ENCODE data around the gene RASSF3. TPM values are rescaled to one million over a fixed set of nuclear protein-coding genes. Genes with fewer than 3 reads are reported as not detected.

The RASSF3 gene
- total and polyA plus RNA-seq, 2 experiments from 2014 or later, result 20.6 to 39.6 TPM

DNA sequence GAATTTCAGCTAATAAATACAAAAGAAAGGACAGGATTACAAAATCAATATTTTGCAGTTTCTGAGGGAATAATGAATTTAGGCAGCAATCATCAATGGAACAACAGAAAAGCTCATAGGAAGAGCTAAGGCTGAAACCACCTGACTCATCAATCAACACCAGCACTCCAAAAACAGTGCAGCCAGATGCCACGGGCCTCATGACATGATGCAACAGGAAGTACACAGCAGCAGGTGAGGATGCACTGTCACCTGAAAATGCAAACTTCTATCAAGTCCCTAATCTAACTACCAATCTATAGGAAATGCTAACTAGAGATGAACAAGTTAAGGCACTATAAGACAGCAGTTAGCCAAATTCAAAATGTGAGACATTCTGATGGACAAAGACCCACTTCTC lies 127.2 kb downstream of the RASSF3 start (continued):
- TF ChIP-seq, protein P1, sequence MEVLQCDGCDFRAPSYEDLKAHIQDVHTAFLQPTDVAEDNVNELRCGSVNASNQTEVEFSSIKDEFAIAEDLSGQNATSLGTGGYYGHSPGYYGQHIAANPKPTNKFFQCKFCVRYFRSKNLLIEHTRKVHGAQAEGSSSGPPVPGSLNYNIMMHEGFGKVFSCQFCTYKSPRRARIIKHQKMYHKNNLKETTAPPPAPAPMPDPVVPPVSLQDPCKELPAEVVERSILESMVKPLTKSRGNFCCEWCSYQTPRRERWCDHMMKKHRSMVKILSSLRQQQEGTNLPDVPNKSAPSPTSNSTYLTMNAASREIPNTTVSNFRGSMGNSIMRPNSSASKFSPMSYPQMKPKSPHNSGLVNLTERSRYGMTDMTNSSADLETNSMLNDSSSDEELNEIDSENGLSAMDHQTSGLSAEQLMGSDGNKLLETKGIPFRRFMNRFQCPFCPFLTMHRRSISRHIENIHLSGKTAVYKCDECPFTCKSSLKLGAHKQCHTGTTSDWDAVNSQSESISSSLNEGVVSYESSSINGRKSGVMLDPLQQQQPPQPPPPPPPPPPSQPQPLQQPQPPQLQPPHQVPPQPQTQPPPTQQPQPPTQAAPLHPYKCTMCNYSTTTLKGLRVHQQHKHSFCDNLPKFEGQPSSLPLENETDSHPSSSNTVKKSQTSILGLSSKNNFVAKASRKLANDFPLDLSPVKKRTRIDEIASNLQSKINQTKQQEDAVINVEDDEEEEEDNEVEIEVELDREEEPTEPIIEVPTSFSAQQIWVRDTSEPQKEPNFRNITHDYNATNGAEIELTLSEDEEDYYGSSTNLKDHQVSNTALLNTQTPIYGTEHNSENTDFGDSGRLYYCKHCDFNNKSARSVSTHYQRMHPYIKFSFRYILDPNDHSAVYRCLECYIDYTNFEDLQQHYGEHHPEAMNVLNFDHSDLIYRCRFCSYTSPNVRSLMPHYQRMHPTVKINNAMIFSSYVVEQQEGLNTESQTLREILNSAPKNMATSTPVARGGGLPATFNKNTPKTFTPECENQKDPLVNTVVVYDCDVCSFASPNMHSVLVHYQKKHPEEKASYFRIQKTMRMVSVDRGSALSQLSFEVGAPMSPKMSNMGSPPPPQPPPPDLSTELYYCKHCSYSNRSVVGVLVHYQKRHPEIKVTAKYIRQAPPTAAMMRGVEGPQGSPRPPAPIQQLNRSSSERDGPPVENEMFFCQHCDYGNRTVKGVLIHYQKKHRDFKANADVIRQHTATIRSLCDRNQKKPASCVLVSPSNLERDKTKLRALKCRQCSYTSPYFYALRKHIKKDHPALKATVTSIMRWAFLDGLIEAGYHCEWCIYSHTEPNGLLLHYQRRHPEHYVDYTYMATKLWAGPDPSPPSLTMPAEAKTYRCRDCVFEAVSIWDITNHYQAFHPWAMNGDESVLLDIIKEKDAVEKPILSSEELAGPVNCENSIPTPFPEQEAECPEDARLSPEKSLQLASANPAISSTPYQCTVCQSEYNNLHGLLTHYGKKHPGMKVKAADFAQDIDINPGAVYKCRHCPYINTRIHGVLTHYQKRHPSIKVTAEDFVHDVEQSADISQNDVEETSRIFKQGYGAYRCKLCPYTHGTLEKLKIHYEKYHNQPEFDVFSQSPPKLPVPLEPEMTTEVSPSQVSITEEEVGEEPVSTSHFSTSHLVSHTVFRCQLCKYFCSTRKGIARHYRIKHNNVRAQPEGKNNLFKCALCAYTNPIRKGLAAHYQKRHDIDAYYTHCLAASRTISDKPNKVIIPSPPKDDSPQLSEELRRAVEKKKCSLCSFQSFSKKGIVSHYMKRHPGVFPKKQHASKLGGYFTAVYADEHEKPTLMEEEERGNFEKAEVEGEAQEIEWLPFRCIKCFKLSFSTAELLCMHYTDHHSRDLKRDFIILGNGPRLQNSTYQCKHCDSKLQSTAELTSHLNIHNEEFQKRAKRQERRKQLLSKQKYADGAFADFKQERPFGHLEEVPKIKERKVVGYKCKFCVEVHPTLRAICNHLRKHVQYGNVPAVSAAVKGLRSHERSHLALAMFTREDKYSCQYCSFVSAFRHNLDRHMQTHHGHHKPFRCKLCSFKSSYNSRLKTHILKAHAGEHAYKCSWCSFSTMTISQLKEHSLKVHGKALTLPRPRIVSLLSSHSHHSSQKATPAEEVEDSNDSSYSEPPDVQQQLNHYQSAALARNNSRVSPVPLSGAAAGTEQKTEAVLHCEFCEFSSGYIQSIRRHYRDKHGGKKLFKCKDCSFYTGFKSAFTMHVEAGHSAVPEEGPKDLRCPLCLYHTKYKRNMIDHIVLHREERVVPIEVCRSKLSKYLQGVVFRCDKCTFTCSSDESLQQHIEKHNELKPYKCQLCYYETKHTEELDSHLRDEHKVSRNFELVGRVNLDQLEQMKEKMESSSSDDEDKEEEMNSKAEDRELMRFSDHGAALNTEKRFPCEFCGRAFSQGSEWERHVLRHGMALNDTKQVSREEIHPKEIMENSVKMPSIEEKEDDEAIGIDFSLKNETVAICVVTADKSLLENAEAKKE (CRISPR knock-in tag; IDR thresholded peaks at IDR 0.05), result no peak
- TF ChIP-seq POLR2AphosphoS5 (IDR thresholded peaks at IDR 0.05; ENCODE audit: low read depth) (no peak), EZH2 (IDR thresholded peaks at IDR 0.05; ENCODE audit: low read depth, unreplicated experiment) (no peak)

- peaks cover 4% of the 10 kb centered on the region; the same call in 2 of the 3 replicates for H3K4me1 Mint-ChIP-seq
- H3K9me3 Mint-ChIP-seq, result no peaks in the 10 kb centered on the region; the same call in 2 of the 3 replicates
- Histone ChIP-seq H3K79me2 (replicated peaks; ENCODE audit: insufficient read depth) (no peaks in the 10 kb centered on the region), H3K9me2 (ENCODE audit: insufficient read depth) (no peaks in the 10 kb centered on the region), H3F3A (replicated peaks; ENCODE audit: low read depth) (no peaks in the 10 kb centered on the region), H3K27ac (ENCODE audit: low read depth) (no peak overlapping the region), H4K20me1 (replicated peaks; ENCODE audit: insufficient read depth) (no peaks in the 10 kb centered on the region), H3K4me1 (ENCODE audit: insufficient read depth) (no peaks in the 10 kb centered on the region), H3K4me3 (no peak overlapping the region), H3K36me3 (ENCODE audit: insufficient read depth) (peaks cover 38% of the 10 kb centered on the region; the same call in 1 of the 2 replicates), H2AFZ (no peak overlapping the region), H3K4me2 (no peak overlapping the region), H3K27me3 (ENCODE audit: insufficient read depth) (no peaks in the 10 kb centered on the region)
- H3K36me3 Mint-ChIP-seq (ENCODE audit: low read depth), result peaks cover 62% of the 10 kb centered on the region
- ATAC-seq (no peak), DNase-seq (ENCODE audit: low spot score) (no peak)
- no peak overlapping the region for H3K27ac Mint-ChIP-seq
- no peaks in the 10 kb centered on the region for H3K27me3 Mint-ChIP-seq (ENCODE audit: insufficient read depth, low read depth, poor library complexity)
- no peak overlapping the region for H3K4me3 Mint-ChIP-seq
- TF ChIP-seq STAT1 (IDR thresholded peaks at IDR 0.05; ENCODE audit: unreplicated experiment), result no peak
- TF ChIP-seq, protein P2, sequence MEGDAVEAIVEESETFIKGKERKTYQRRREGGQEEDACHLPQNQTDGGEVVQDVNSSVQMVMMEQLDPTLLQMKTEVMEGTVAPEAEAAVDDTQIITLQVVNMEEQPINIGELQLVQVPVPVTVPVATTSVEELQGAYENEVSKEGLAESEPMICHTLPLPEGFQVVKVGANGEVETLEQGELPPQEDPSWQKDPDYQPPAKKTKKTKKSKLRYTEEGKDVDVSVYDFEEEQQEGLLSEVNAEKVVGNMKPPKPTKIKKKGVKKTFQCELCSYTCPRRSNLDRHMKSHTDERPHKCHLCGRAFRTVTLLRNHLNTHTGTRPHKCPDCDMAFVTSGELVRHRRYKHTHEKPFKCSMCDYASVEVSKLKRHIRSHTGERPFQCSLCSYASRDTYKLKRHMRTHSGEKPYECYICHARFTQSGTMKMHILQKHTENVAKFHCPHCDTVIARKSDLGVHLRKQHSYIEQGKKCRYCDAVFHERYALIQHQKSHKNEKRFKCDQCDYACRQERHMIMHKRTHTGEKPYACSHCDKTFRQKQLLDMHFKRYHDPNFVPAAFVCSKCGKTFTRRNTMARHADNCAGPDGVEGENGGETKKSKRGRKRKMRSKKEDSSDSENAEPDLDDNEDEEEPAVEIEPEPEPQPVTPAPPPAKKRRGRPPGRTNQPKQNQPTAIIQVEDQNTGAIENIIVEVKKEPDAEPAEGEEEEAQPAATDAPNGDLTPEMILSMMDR (conservative IDR thresholded peaks at IDR 0.05; ENCODE audit: low read depth in 2 of 2), result no peak
- no peak for TF ChIP-seq CREB1 (CRISPR knock-in tag; IDR thresholded peaks at IDR 0.05; ENCODE audit: low read depth)
- TF ChIP-seq EZH2phosphoT487 (IDR thresholded peaks at IDR 0.05; ENCODE audit: unreplicated experiment), result no peak
- no peak for TF ChIP-seq EZH2 (IDR thresholded peaks at IDR 0.05; ENCODE audit: low read depth, unreplicated experiment)
- no peak for TF ChIP-seq ZNF331 (CRISPR knock-in tag; IDR thresholded peaks at IDR 0.05; ENCODE audit: low read depth)
- no peak for TF ChIP-seq ZNF114 (CRISPR knock-in tag; IDR thresholded peaks at IDR 0.05)
- no peak for TF ChIP-seq JUNB (IDR thresholded peaks at IDR 0.05; ENCODE audit: unreplicated experiment)
- TF ChIP-seq, protein P3, sequence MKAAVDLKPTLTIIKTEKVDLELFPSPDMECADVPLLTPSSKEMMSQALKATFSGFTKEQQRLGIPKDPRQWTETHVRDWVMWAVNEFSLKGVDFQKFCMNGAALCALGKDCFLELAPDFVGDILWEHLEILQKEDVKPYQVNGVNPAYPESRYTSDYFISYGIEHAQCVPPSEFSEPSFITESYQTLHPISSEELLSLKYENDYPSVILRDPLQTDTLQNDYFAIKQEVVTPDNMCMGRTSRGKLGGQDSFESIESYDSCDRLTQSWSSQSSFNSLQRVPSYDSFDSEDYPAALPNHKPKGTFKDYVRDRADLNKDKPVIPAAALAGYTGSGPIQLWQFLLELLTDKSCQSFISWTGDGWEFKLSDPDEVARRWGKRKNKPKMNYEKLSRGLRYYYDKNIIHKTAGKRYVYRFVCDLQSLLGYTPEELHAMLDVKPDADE (IDR thresholded peaks at IDR 0.05), result no peak
- no peak for TF ChIP-seq NANOG (IDR thresholded peaks at IDR 0.05; ENCODE audit: borderline replicate concordance)
- no peak for TF ChIP-seq POLR2AphosphoS5 (IDR thresholded peaks at IDR 0.05; ENCODE audit: low read depth)
These were observed 129.5 kb downstream of the RASSF3 start for GRCh38 chr12:64739778-64740177.
